BLaER1 (cell line): ENCODE measurements around the gene ZNF700.
"Not testable (repeated sequence)": the region's sequence is repeated elsewhere in the genome, so short reads cannot be mapped to it uniquely, and the experiment has no call there.

Experiments used
- H3K27ac ChIP-seq: shearing (Covaris generic); formaldehyde crosslinking; 2 replicates; pipeline ENCODE4 v1.8.1; 2022
- H3K27me3 ChIP-seq: shearing (Covaris generic); formaldehyde crosslinking; 2 replicates; pipeline ENCODE4 v1.8.1; 2022
- H3K36me3 ChIP-seq: shearing (Covaris generic); formaldehyde crosslinking; 2 replicates; pipeline ENCODE4 v1.8.1; 2022
- H3K4me1 ChIP-seq: shearing (Covaris generic); formaldehyde crosslinking; 2 replicates; pipeline ENCODE4 v1.8.1; 2022
- H3K4me2 ChIP-seq: shearing (Covaris generic); formaldehyde crosslinking; 2 replicates; pipeline ENCODE4 v1.8.1; 2022
- H3K4me3 ChIP-seq: shearing (Covaris generic); formaldehyde crosslinking; 2 replicates; pipeline ENCODE4 v1.8.1; 2022
- H3K9ac ChIP-seq: shearing (Covaris generic); formaldehyde crosslinking; 2 replicates; pipeline ENCODE4 v1.8.1; 2022
- H3K9me3 ChIP-seq: shearing (Covaris generic); formaldehyde crosslinking; 2 replicates; pipeline ENCODE4 v1.8.1; 2022
- H4K20me1 ChIP-seq: shearing (Covaris generic); formaldehyde crosslinking; 2 replicates; pipeline ENCODE4 v1.8.1; 2022
- Cebpa-rat ChIP-seq: shearing (Covaris generic); IDR thresholded peaks from 2 replicates; pipeline ENCODE4 v1.8.1; 2022

The ZNF700 gene

GRCh38 chr19:11894851-11895250 lies 30.1 kb upstream of the ZNF700 start:
- H3K4me3 ChIP-seq = 0 out of 2 replicates have a peak overlapping the region, but pooled peaks have one; percentile 28
- peaks cover 95% of the 10 kb centered on the region for H3K36me3 ChIP-seq
- no peak overlapping the region for H3K4me2 ChIP-seq
- H4K20me1 ChIP-seq = no peaks in the 10 kb centered on the region
- TF ChIP-seq Cebpa-rat = no peak
- peaks cover 98% of the 10 kb centered on the region for H3K9me3 ChIP-seq
- H3K9ac ChIP-seq = no peak overlapping the region
- no peaks in the 10 kb centered on the region for H3K27me3 ChIP-seq
- H3K4me1 ChIP-seq = peaks cover 16% of the 10 kb centered on the region
- no peak overlapping the region for H3K27ac ChIP-seq

GRCh38 chr19:11902228-11902627 lies 22.7 kb upstream of the ZNF700 start:
- H3K27ac ChIP-seq = no peak overlapping the region
- no peaks in the 10 kb centered on the region for H3K4me1 ChIP-seq
- no peaks in the 10 kb centered on the region for H3K27me3 ChIP-seq
- H3K4me3 ChIP-seq = 0 out of 2 replicates have a peak overlapping the region, but pooled peaks have one; percentile 45
- peaks cover 100% of the 10 kb centered on the region for H3K9me3 ChIP-seq
- TF ChIP-seq Cebpa-rat = no peak
- H3K4me2 ChIP-seq = no peak overlapping the region
- no peak overlapping the region for H3K9ac ChIP-seq
- peaks cover 95% of the 10 kb centered on the region for H3K36me3 ChIP-seq
- H4K20me1 ChIP-seq = no peaks in the 10 kb centered on the region

- peaks cover 61% of the 10 kb centered on the region for H3K36me3 ChIP-seq
- TF ChIP-seq Cebpa-rat = no peak
- peak overlapping the region; percentile 45 for H3K4me3 ChIP-seq
These were observed 19.0 kb upstream of the ZNF700 start for GRCh38 chr19:11905928-11906327.

GRCh38 chr19:11911937-11912336 lies 13.0 kb upstream of the ZNF700 start:
- H4K20me1 ChIP-seq, H3K4me2 ChIP-seq, H3K9ac ChIP-seq, H3K4me1 ChIP-seq, H3K27me3 ChIP-seq, H3K27ac ChIP-seq: not testable (repeated sequence)
- Histone ChIP-seq H3K4me3 (0 out of 2 replicates have a peak overlapping the region, but pooled peaks have one; percentile 22), H3K36me3 (peaks cover 49% of the 10 kb centered on the region), H3K9me3 (peaks cover 83% of the 10 kb centered on the region)

More at GRCh38 chr19:11905928-11906327, 19.0 kb upstream of the ZNF700 start:
- Histone ChIP-seq H3K4me1 (no peaks in the 10 kb centered on the region), H3K9ac (no peak overlapping the region), H3K4me2 (no peak overlapping the region), H3K27me3 (no peaks in the 10 kb centered on the region), H3K9me3 (peaks cover 94% of the 10 kb centered on the region), H3K27ac (no peak overlapping the region), H4K20me1 (no peaks in the 10 kb centered on the region)

GRCh38 chr19:11914417-11915051 lies 10.4 kb upstream of the ZNF700 start:
- Histone ChIP-seq H3K9me3 (peaks cover 68% of the 10 kb centered on the region), H3K36me3 (peaks cover 55% of the 10 kb centered on the region)
- not testable (repeated sequence) for H3K4me3 ChIP-seq, H3K27me3 ChIP-seq, H3K4me2 ChIP-seq, H3K4me1 ChIP-seq, H4K20me1 ChIP-seq, H3K27ac ChIP-seq, H3K9ac ChIP-seq

GRCh38 chr19:11921852-11922495 lies 2.9 kb upstream of the ZNF700 start:
- Histone ChIP-seq H3K4me3 (no peak overlapping the region), H3K27me3 (no peaks in the 10 kb centered on the region), H3K27ac (no peak overlapping the region), H4K20me1 (no peaks in the 10 kb centered on the region), H3K36me3 (peaks cover 10% of the 10 kb centered on the region), H3K4me2 (no peak overlapping the region), H3K9me3 (peaks cover 10% of the 10 kb centered on the region), H3K4me1 (peaks cover 26% of the 10 kb centered on the region), H3K9ac (no peak overlapping the region)
- no peak for TF ChIP-seq Cebpa-rat

GRCh38 chr19:11925651-11926187 lies 812 bp downstream of the ZNF700 start:
- H4K20me1 ChIP-seq, H3K27me3 ChIP-seq: not testable (repeated sequence)
- Histone ChIP-seq H3K4me3 (peak overlapping the region; percentile 84), H3K9ac (peak overlapping the region; percentile 93), H3K27ac (peak overlapping the region; percentile 96), H3K4me2 (peak overlapping the region; percentile 94), H3K9me3 (peaks cover 38% of the 10 kb centered on the region), H3K4me1 (peaks cover 29% of the 10 kb centered on the region), H3K36me3 (peaks cover 37% of the 10 kb centered on the region)

GRCh38 chr19:11927227-11927626 lies 2.3 kb downstream of the ZNF700 start:
- Histone ChIP-seq H3K27me3 (no peaks in the 10 kb centered on the region), H3K9ac (no peak overlapping the region), H3K9me3 (peaks cover 53% of the 10 kb centered on the region), H4K20me1 (no peaks in the 10 kb centered on the region), H3K4me2 (peak overlapping the region; percentile 94), H3K4me1 (peaks cover 29% of the 10 kb centered on the region), H3K4me3 (peak overlapping the region; percentile 84; the same call in 1 of the 2 replicates), H3K27ac (no peak overlapping the region), H3K36me3 (peaks cover 51% of the 10 kb centered on the region)
- no peak for TF ChIP-seq Cebpa-rat

- Histone ChIP-seq H3K27ac (no peak overlapping the region), H3K4me3 (no peak overlapping the region), H3K9ac (no peak overlapping the region), H3K9me3 (peaks cover 92% of the 10 kb centered on the region), H4K20me1 (no peaks in the 10 kb centered on the region), H3K4me2 (no peak overlapping the region), H3K36me3 (peaks cover 88% of the 10 kb centered on the region), H3K4me1 (peaks cover 12% of the 10 kb centered on the region), H3K27me3 (no peaks in the 10 kb centered on the region)
- no peak for TF ChIP-seq Cebpa-rat
These were observed 6.1 kb downstream of the ZNF700 start for GRCh38 chr19:11931051-11931450.

- no peak for TF ChIP-seq Cebpa-rat
- Histone ChIP-seq H3K27ac (no peak overlapping the region), H3K4me3 (no peak overlapping the region), H3K27me3 (no peaks in the 10 kb centered on the region), H4K20me1 (no peaks in the 10 kb centered on the region), H3K4me1 (peaks cover 8% of the 10 kb centered on the region), H3K4me2 (no peak overlapping the region), H3K36me3 (peaks cover 88% of the 10 kb centered on the region), H3K9me3 (peaks cover 95% of the 10 kb centered on the region), H3K9ac (no peak overlapping the region)
These were observed 6.6 kb downstream of the ZNF700 start for GRCh38 chr19:11931513-11931912.

- H3K9ac ChIP-seq, H4K20me1 ChIP-seq, H3K27me3 ChIP-seq, H3K4me1 ChIP-seq, H3K4me2 ChIP-seq, H3K27ac ChIP-seq: not testable (repeated sequence)
- peaks cover 83% of the 10 kb centered on the region for H3K36me3 ChIP-seq
- peak overlapping the region; percentile 28; the same call in 1 of the 2 replicates for H3K4me3 ChIP-seq
- peaks cover 93% of the 10 kb centered on the region for H3K9me3 ChIP-seq
These were observed 10.9 kb downstream of the ZNF700 start for GRCh38 chr19:11935829-11936228.

GRCh38 chr19:11938383-11938782 lies 13.5 kb downstream of the ZNF700 start:
- not testable (repeated sequence) for H3K9ac ChIP-seq, H3K27ac ChIP-seq, H3K4me2 ChIP-seq, H3K4me1 ChIP-seq, H4K20me1 ChIP-seq, H3K4me3 ChIP-seq, H3K27me3 ChIP-seq
- peaks cover 93% of the 10 kb centered on the region for H3K9me3 ChIP-seq
- H3K36me3 ChIP-seq = peaks cover 85% of the 10 kb centered on the region

- peak overlapping the region; percentile 55 for H3K4me3 ChIP-seq
- not testable (repeated sequence) for H4K20me1 ChIP-seq, H3K27me3 ChIP-seq, H3K4me1 ChIP-seq, H3K9ac ChIP-seq, H3K4me2 ChIP-seq, H3K27ac ChIP-seq
- peaks cover 89% of the 10 kb centered on the region for H3K36me3 ChIP-seq
- H3K9me3 ChIP-seq = peaks cover 94% of the 10 kb centered on the region
These were observed 16.5 kb downstream of the ZNF700 start for GRCh38 chr19:11941361-11941887.
